ENCODE data around the gene OTOG.
"Not testable (repeated sequence)": the region's sequence is repeated elsewhere in the genome, so short reads cannot be mapped to it uniquely, and the experiment has no call there.

OTOG gene

GRCh38 chr11:17606233-17607082, 59.4 kb downstream of the OTOG start:
- DNase-seq: no peak

- DNase-seq: no peak
Measured at GRCh38 chr11:17607083-17607429, 60.0 kb downstream of the OTOG start.

GRCh38 chr11:17607591-17608570, 60.8 kb downstream of the OTOG start:
- no peak for DNase-seq

GRCh38 chr11:17608821-17609220, 61.8 kb downstream of the OTOG start:
- DNase-seq: no peak

GRCh38 chr11:17609291-17610084, 62.4 kb downstream of the OTOG start:
- DNase-seq: no peak

- no peak for DNase-seq
Measured at GRCh38 chr11:17610085-17610894, 63.2 kb downstream of the OTOG start.

- DNase-seq: no peak
Measured at GRCh38 chr11:17611049-17611448, 64.0 kb downstream of the OTOG start.

GRCh38 chr11:17611503-17612220, 64.6 kb downstream of the OTOG start:
- DNase-seq: no peak

GRCh38 chr11:17612221-17613188, 65.4 kb downstream of the OTOG start:
- no peak for DNase-seq

GRCh38 chr11:17613428-17613962, 66.4 kb downstream of the OTOG start:
- DNase-seq: no peak

- no peak for DNase-seq
Measured at GRCh38 chr11:17613983-17614382, 66.9 kb downstream of the OTOG start.

GRCh38 chr11:17622711-17623110, 75.7 kb downstream of the OTOG start:
- DNase-seq: not testable (repeated sequence)

- no peak for DNase-seq
Measured at GRCh38 chr11:17629113-17629512, 82.1 kb downstream of the OTOG start.

- DNase-seq: no peak
Measured at GRCh38 chr11:17630936-17631335, 83.9 kb downstream of the OTOG start.

GRCh38 chr11:17631702-17632365, 84.8 kb downstream of the OTOG start:
- no peak for DNase-seq

GRCh38 chr11:17633279-17633986, 86.4 kb downstream of the OTOG start:
- DNase-seq: no peak

GRCh38 chr11:17633987-17634775, 87.1 kb downstream of the OTOG start:
- DNase-seq: no peak

Measured in NCI-H187 (cell line).